ENCODE results near the gene SEPTIN8.

GRCh38 chr5:132815454-132815853 is 38.4 kb upstream of the SEPTIN8 start:
- TF ChIP-seq EZH2phosphoT487 (IDR thresholded peaks at IDR 0.05; ENCODE audit: insufficient read depth, low read depth) (no peak), EZH2 (IDR thresholded peaks at IDR 0.05; ENCODE audit: insufficient read depth, poor library complexity, severe bottlenecking) (no peak)

Measured in GM23248 (cell line).